Activated CD4-positive, alpha-beta T cell treated with anti-CD3 and anti-CD28 coated beads for 1 hour (primary cell): ENCODE results near the gene EME1.
A peak's percentile ranks its signal among the peaks of the same experiment; 100 is the strongest.
"Not testable (repeated sequence)": the region's sequence is repeated elsewhere in the genome, so short reads cannot be mapped to it uniquely, and the experiment has no call there.

Source experiments
- DNase-seq: peaks from one replicate; pipeline ENCODE4 v3.0.0-alpha.2; 2020

EME1 gene

DNA sequence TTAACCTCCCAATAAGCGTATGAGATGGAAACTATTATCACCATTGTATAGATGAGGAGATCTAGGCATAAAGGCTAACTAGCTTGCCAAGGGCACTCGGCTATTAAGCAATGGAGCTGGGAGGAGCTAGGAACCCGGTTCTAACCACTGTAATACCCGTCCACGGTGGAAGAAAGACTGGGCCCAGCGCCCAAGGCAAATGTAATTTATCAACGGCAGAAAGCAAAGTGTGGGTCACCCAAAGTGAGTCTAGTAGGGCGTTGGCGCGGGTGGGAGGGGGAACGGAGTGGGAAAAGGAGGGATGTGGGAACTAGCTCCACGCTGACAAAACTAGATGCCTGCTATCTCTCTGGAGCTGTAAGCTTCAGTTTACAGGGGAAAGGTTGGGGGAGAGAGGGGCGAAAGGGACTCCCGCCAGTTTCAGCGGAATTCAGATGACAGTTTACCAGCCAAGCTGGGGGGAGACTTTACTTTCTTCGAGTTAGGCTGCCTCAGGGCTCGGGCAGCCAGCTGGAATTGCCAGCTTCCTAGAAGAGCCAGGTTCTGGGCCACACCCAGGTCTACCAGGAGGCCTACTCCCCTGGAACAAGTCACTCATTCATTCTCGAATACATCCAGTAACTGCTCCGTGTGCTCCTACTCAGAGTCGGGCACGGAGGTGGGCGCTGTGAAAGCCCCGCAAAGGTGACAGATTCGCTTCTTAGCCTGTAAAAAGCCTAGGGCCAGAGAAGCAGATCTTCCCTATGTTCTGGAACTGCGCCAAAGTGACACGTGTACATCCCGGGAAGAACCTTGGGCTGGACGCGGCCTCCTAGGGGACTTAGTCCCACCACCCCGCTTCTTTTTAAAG, 23.5 kb downstream of the EME1 start:
- no peak for DNase-seq

DNA sequence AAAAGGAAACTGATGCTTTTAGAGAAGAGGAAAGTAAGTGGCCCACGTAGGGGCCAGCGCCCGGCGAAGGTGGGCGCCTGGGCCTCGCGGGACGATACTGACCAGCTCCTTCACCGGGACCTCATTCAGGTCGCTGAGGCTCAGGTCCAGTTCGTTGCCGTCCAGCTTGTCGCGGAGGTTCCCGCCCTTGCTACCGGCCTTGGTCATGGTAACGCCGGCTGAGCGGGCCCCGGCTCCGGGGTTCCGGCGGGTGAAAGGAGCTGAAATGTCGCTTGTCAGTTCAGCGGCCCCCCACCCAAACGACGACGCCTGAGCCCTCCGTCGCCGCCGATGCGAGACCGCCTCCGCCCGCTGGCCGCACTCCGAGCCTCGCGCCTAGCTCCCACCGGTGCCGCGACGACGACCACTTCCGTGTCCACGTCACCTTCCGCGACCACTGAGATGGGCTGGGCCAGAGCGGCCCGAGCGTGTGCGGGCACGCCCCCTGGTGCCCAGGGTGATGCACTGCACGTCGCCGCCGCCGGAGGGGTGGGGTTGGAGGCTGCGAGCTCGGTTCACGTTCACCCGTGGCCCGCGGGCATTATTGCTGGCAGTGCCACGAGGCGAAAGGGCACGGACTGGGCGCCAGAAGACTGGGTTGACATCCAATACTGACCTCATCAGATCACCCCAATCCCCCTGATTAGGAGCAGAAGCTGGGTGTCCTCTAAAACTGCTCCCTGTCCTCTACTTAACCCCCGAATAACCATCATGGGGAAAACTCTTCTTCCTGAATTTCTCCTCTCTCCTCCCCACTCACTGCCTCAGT, 24.3 kb downstream of the EME1 start, which contains the start of gene LRRC59:
Gene LRRC59, minus strand, starts transcription at position 413 of the 808 bp plus-strand sequence. Its CDS starts 206 bp downstream, at position 207.
- peak; percentile 89 for DNase-seq

DNA sequence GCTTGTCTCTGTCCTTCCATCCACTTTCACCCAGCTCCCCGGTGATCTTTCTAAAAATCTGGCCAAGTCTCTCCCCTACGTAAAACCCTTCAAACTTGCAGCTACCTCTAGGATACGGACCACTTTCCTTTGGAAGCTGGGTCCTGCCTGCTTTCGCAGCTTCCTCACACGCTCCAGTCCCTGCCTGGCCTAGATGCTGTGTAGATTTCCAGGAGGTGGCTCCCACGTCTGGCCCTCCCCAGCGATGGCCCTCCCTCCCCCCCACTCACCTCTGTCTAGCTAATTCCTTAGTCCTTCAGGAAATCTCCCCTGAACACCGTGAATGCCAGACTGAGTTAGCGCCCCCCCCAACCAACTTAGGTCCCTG, 24.9 kb downstream of the EME1 start:
- DNase-seq, result no peak

GRCh38 chr17:50398672-50399071, 25.6 kb downstream of the EME1 start:
- not testable (repeated sequence) for DNase-seq

- not testable (repeated sequence) for DNase-seq
Observed at GRCh38 chr17:50399591-50399990, 26.6 kb downstream of the EME1 start.

GRCh38 chr17:50405351-50405750, 32.3 kb downstream of the EME1 start:
- DNase-seq, result not testable (repeated sequence)

DNA sequence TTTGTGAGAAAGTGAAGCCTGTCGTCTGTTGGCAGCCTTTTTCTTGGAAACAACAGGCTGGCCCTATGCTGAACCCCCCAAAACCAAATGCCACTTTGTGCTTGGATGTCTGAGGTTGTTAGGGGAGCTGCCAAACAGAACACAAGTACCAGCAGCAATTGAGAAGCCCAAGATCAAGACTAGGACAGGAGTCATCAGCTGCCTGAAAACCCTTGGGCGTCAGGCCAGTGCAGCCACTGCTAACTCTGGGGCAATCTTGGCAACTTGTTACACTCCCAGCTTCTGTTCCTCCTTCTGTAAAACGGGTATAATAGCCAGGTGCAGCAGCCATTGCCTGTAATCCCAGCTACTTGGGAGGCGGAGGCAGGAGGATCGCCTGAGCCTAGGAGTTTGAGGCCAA, 33.5 kb downstream of the EME1 start:
- no peak for DNase-seq

GRCh38 chr17:50407921-50408320, 34.9 kb downstream of the EME1 start:
- no peak for DNase-seq

DNA sequence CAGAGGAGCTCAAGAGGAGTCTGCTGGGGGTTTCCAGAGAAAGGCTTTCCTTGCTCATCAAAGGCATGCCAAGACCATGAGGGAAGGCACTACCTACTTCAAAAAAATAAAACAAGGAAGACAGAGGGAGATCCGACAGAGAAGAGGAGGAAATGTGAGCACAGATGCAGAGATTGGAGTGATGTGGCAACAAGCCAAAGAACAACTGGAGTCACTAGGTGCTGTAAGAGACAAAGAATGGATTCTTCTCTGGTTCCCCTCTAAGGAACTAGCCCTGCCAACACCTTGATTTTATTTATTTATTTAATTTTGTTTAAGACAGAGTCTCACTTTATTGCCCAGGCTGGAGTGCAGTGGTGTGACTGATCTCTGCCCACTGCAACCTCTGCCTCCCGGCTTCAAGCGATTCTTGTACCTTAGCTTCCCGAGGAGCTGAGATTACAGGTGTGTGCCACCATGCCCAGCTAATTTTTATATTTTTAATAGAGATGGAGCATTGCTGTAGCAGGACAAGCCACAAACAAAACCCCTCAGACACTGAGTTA, 39.2 kb downstream of the EME1 start:
- DNase-seq, result no peak

DNA sequence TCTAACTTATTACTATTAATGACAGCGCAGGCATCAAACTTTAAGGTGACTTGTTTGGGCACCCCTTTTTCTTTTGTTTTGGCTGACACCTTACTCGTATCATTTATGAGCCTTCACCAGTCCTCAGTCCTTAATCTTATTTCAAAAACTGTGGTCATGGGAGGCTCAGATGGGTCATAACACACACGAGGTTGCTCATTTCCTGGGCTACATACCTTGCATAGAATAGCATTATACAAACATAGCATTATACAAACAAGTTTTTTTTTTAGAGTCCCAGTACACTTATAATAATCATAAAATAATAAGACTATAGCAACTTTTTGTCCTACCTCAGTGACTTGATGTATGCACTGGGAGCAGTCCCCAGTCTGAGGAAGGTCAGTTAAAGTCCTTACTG, 41.8 kb downstream of the EME1 start:
- no peak for DNase-seq

GRCh38 chr17:50419577-50419976, 46.5 kb downstream of the EME1 start:
- DNase-seq, result not testable (repeated sequence)

- DNase-seq, result no peak
Observed at GRCh38 chr17:50420419-50421112, 47.5 kb downstream of the EME1 start.

GRCh38 chr17:50421308-50422051, 48.5 kb downstream of the EME1 start:
- no peak for DNase-seq

DNA sequence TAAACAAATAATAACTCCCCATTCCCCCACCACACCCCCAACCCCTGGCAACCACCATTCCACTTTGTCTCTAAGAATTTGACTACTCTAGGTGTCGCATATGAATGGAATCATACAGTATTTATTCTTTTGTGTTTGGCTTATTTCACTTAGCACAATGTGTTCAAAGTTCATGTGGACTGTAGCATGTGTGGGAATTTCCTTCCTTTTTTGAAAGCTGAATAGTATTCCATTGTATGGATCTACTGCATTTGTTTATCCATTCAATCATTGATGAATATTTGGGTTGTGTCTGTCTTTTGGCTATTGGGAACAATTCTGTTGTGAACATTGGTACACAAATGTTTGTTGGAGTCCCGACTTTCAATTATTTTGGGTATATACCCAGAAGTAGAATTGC, 49.7 kb downstream of the EME1 start:
- no peak for DNase-seq

DNA sequence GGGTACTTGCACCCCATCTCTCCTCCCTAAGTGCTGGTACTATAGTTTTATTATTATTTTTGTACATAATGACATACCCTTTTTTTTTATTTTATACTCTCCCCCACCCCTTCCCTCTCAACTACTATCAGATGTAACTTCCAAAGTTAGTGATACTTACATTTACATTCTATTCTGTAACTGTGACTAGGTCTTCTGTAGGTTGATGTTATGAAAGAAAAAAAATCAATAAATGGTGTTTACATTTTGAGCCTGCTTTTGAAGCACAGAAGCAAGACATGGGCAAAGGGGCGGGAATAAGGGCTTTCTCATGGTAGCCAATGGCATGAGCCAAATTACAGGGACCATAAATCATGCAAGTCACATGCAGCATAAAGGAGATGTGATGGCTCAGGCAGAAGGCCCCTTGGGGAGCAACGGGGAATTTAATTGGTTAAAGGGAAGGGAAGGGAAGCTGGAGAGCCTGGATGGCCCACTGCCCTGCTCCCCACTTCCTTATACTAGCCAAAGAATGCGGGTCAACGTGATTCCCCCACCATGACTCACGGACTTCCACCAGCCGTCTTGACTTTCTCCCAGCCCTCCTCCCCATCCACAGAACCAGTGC, 50.6 kb downstream of the EME1 start:
- no peak for DNase-seq

DNA sequence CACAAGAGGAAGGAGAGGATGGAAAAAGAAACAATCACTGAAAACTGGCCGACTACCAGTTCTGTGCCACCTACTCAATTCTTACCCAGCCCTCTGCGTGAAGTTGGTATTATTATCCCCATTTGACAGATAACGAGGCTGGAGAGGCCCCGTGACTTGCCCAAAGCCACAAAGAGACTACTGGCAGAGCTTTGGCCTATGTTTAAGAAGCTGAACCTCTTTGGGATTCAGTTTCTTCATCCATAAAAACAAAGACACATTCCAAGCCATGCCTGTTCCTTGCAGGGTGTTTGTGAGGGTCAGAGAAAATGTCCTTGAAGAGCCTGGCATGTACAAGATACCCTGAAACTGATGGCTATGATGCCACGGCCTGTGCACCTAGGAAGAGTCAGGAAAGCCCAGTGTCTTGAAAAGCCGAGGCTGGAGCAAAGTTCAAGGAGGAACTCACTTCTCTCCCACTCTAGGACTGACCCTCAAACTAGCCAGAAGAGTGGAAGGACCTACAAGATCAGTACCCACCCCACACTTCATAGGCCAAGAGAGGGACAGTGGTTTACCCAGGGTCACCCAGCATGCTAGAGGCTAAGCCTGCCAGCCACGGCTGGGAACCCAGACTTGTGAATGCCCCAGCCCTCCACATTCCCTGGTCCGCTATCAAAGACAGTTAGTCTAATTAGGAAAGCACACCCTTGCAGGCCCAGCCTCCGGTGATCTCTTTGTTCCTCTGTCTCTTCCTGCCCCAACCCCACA, 51.4 kb downstream of the EME1 start:
- DNase-seq, result no peak

GRCh38 chr17:50424996-50425681, 52.1 kb downstream of the EME1 start:
- DNase-seq, result no peak

GRCh38 chr17:50425682-50426471, 52.8 kb downstream of the EME1 start, which contains the start of gene ACSF2:
Gene ACSF2, plus strand, starts transcription at chr17:50426218. Its CDS starts 44 bp downstream, at chr17:50426262.
- DNase-seq, result peak; percentile 52

GRCh38 chr17:50426472-50426782, 53.4 kb downstream of the EME1 start:
- DNase-seq, result no peak
